Mesothelial cell of epicardium (in vitro differentiated cells): ENCODE data around the gene PLXNA2. TPM values are rescaled to one million over a fixed set of nuclear protein-coding genes. Genes with fewer than 3 reads are reported as not detected.

Experiments
- DNase-seq, 2 experiments: peaks; one replicate each; pipeline ENCODE4 v3.0.0; 2021; ENCODE audit warnings: low spot score in 2 of 2; ENCODE audit not compliant: unreplicated experiment in 2 of 2
- H3K27ac Mint-ChIP-seq: 2 replicates; pipeline ENCODE4 v1.8.0; 2021; ENCODE audit warnings: mixed read lengths
- H3K27me3 Mint-ChIP-seq: 2 replicates; pipeline ENCODE4 v1.8.0; 2021; ENCODE audit warnings: low read depth, mixed read lengths
- H3K36me3 Mint-ChIP-seq: 2 replicates; pipeline ENCODE4 v1.8.0; 2021; ENCODE audit warnings: mixed read lengths
- H3K4me1 Mint-ChIP-seq: 2 replicates; pipeline ENCODE4 v1.8.0; 2021; ENCODE audit warnings: mixed read lengths
- H3K4me3 Mint-ChIP-seq: 2 replicates; pipeline ENCODE4 v1.8.0; 2021; ENCODE audit warnings: mild to moderate bottlenecking, moderate library complexity, mixed read lengths
- H3K9me3 Mint-ChIP-seq: 2 replicates; pipeline ENCODE4 v1.8.0; 2021; ENCODE audit warnings: mixed read lengths
- total RNA-seq: library from RNA; stranded (reverse); gene quantifications from 3 replicates; pipeline ENCODE4 v1.2.1, GENCODE V29; 2021
- TF ChIP-seq, protein P1 (sequence below): fragments of 200-600 bp; sonication (generic); IDR thresholded peaks from one replicate; pipeline ENCODE4 v1.5.0; 2021; ENCODE audit warnings: antibody characterized with exemption; ENCODE audit not compliant: unreplicated experiment

PLXNA2 gene
- total RNA-seq, 1 donor from 2014 or later: 14.7 TPM

GRCh38 chr1:208042041-208042615, 202.1 kb downstream of the PLXNA2 start:
- no peaks in the 10 kb centered on the region for H3K27me3 Mint-ChIP-seq
- peaks cover 11% of the 10 kb centered on the region for H3K4me1 Mint-ChIP-seq
- no peak overlapping the region for H3K4me3 Mint-ChIP-seq
- no peak overlapping the region for H3K27ac Mint-ChIP-seq
- DNase-seq: no peak
- peaks cover 2% of the 10 kb centered on the region for H3K36me3 Mint-ChIP-seq
- TF ChIP-seq, protein P1, sequence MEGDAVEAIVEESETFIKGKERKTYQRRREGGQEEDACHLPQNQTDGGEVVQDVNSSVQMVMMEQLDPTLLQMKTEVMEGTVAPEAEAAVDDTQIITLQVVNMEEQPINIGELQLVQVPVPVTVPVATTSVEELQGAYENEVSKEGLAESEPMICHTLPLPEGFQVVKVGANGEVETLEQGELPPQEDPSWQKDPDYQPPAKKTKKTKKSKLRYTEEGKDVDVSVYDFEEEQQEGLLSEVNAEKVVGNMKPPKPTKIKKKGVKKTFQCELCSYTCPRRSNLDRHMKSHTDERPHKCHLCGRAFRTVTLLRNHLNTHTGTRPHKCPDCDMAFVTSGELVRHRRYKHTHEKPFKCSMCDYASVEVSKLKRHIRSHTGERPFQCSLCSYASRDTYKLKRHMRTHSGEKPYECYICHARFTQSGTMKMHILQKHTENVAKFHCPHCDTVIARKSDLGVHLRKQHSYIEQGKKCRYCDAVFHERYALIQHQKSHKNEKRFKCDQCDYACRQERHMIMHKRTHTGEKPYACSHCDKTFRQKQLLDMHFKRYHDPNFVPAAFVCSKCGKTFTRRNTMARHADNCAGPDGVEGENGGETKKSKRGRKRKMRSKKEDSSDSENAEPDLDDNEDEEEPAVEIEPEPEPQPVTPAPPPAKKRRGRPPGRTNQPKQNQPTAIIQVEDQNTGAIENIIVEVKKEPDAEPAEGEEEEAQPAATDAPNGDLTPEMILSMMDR: no peak
- H3K9me3 Mint-ChIP-seq: no peaks in the 10 kb centered on the region

- no peaks in the 10 kb centered on the region for H3K27me3 Mint-ChIP-seq
- TF ChIP-seq, protein P1: no peak
- peaks cover 9% of the 10 kb centered on the region for H3K4me1 Mint-ChIP-seq
- peaks cover 2% of the 10 kb centered on the region for H3K36me3 Mint-ChIP-seq
- no peak overlapping the region for H3K27ac Mint-ChIP-seq
- no peak for DNase-seq
- H3K4me3 Mint-ChIP-seq: no peak overlapping the region
- no peaks in the 10 kb centered on the region for H3K9me3 Mint-ChIP-seq
These were observed 202.7 kb downstream of the PLXNA2 start for GRCh38 chr1:208041505-208041904.

- H3K9me3 Mint-ChIP-seq: no peaks in the 10 kb centered on the region
- TF ChIP-seq, protein P1: no peak
- no peaks in the 10 kb centered on the region for H3K27me3 Mint-ChIP-seq
- no peak for DNase-seq
- H3K4me1 Mint-ChIP-seq: peaks cover 3% of the 10 kb centered on the region
- no peak overlapping the region for H3K4me3 Mint-ChIP-seq
- H3K36me3 Mint-ChIP-seq: peaks cover 2% of the 10 kb centered on the region
- H3K27ac Mint-ChIP-seq: no peak overlapping the region
These were observed 203.3 kb downstream of the PLXNA2 start for GRCh38 chr1:208040821-208041297.

DNA sequence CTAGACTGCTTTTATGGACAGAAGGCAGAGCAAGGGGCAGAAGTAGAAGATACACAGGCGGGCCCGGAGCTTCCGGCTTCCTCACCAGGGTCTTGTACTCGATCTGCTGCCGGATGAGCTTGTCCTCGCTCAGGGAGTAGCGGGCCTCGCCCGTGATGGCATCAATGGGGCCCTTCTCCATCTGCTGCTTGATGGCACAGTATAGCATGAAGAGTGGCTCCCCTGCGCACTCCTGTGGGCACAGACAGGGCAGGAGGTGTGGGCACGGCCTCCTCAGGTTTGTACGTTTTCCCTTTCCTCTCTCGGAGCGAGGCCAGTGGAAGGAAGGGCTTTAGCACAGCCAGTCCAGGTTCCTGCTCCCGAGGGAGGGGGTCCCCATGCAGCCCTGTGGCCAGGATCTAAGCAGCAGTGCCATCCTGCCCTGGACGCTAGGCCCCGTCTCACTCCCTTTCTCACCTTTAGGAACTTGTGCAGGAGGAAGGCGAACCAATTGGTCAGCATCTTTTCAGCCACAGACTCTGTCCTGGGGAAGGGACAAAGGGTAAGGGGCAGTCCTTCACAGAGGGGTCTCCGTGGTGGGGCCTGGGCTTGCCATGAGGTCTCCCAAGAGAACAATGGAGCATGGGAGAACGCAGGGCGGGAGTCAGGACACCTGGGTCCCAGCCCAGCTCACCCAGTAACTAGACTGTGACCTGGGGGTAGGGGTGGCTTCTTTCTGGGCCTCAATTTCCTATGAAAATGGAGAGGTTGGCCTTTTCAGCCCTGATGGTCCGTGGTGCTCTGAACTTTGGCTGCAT, 204.4 kb downstream of the PLXNA2 start:
- Mint-ChIP-seq H3K4me1 (no peaks in the 10 kb centered on the region), H3K36me3 (peaks cover 2% of the 10 kb centered on the region)

DNA sequence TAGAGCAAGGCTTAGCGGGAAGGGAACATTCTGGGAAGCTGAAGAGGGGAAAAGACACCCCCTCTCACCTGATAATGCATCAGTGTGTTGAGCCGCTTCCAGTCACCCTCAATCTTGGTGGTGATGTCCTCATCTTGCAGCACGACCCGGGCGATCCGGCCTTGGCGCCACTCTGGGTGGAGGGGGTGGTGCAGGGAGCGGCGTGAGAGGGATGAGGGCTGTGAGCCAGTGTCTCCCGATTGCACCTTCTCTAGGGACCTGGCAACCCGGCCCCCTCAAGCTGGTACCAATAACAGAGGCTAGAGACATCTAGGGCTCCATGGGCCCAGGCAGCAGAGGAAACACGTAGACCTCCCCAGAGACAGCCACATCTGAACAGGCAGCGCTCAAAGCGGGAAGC, 205.9 kb downstream of the PLXNA2 start:
- DNase-seq: no peak
- no peaks in the 10 kb centered on the region for H3K9me3 Mint-ChIP-seq
- no peak overlapping the region for H3K4me3 Mint-ChIP-seq
- TF ChIP-seq, protein P1: no peak
- H3K4me1 Mint-ChIP-seq: no peaks in the 10 kb centered on the region
- no peaks in the 10 kb centered on the region for H3K27me3 Mint-ChIP-seq
- H3K36me3 Mint-ChIP-seq: peaks cover 3% of the 10 kb centered on the region
- H3K27ac Mint-ChIP-seq: no peak overlapping the region

More for the DNA sequence above, 204.4 kb downstream of the PLXNA2 start:
- Mint-ChIP-seq H3K4me3 (no peak overlapping the region), H3K27me3 (no peaks in the 10 kb centered on the region), H3K27ac (no peak overlapping the region), H3K9me3 (no peaks in the 10 kb centered on the region)
- DNase-seq: no peak
- TF ChIP-seq, protein P1: no peak
